ENCODE data around the gene DNAJB9. TPM values are rescaled to one million over a fixed set of nuclear protein-coding genes. Genes with fewer than 3 reads are reported as not detected.

DNAJB9 gene
- total and polyA plus RNA-seq, 2 of the 13 experiments (the other 11 are each of a cell fraction or from before 2014, with no cell fraction given), result 8.6 to 16.4 TPM

DNA sequence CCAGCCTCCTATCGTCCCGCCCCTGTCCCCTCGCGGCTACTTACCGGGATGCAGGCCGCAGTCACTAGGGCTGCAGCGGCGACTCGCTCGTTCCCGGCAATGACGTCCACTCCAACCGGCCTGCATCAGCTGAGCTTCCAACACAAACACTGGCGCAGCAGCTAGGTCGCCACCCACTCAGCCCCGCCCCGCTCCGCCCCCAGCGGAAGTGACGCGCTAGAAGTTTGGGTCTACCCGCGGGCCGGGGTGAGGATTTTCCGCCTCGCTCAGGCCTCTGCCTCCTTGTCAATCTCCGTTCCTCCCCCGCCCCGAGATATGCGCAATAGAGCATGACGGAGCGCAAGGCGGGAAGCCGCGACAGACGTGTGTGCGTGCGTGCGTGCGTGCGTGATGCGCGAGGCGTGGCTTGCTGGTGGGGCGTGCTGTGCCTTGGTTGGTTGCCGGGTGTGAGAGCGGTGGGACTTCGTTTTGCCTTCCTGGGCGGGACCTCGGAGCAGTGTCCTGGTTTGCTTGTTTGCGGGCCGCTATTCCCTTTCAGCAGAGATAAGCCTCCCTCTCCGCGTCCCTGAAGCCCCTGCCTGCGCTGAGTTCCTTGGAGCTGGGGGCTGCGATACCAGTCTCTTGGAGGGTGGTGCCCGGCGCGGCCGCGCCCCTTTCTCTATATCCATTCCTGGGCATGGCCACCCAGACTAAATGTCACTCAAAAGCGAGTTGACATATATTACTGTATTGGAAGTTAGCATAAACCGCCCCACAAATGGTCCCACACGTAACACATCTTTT lies 43.5 kb upstream of the DNAJB9 start, which contains the start of gene PNPLA8 (continued):
- TF ChIP-seq, protein P1, sequence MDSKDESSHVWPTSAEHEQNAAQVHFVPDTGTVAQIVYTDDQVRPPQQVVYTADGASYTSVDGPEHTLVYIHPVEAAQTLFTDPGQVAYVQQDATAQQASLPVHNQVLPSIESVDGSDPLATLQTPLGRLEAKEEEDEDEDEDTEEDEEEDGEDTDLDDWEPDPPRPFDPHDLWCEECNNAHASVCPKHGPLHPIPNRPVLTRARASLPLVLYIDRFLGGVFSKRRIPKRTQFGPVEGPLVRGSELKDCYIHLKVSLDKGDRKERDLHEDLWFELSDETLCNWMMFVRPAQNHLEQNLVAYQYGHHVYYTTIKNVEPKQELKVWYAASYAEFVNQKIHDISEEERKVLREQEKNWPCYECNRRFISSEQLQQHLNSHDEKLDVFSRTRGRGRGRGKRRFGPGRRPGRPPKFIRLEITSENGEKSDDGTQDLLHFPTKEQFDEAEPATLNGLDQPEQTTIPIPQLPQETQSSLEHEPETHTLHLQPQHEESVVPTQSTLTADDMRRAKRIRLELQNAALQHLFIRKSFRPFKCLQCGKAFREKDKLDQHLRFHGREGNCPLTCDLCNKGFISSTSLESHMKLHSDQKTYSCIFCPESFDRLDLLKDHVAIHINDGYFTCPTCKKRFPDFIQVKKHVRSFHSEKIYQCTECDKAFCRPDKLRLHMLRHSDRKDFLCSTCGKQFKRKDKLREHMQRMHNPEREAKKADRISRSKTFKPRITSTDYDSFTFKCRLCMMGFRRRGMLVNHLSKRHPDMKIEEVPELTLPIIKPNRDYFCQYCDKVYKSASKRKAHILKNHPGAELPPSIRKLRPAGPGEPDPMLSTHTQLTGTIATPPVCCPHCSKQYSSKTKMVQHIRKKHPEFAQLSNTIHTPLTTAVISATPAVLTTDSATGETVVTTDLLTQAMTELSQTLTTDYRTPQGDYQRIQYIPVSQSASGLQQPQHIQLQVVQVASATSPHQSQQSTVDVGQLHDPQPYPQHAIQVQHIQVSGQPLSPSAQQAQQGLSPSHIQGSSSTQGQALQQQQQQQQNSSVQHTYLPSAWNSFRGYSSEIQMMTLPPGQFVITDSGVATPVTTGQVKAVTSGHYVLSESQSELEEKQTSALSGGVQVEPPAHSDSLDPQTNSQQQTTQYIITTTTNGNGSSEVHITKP (CRISPR knock-in tag; IDR thresholded peaks at IDR 0.05; ENCODE audit: low read depth), result peak; percentile 55; the same call in 1 of the 2 replicates
- TF ChIP-seq RBM39 (IDR thresholded peaks at IDR 0.05; ENCODE audit: low read depth, low read length, poor library complexity, severe bottlenecking), result no peak
- TF ChIP-seq, protein P2, sequence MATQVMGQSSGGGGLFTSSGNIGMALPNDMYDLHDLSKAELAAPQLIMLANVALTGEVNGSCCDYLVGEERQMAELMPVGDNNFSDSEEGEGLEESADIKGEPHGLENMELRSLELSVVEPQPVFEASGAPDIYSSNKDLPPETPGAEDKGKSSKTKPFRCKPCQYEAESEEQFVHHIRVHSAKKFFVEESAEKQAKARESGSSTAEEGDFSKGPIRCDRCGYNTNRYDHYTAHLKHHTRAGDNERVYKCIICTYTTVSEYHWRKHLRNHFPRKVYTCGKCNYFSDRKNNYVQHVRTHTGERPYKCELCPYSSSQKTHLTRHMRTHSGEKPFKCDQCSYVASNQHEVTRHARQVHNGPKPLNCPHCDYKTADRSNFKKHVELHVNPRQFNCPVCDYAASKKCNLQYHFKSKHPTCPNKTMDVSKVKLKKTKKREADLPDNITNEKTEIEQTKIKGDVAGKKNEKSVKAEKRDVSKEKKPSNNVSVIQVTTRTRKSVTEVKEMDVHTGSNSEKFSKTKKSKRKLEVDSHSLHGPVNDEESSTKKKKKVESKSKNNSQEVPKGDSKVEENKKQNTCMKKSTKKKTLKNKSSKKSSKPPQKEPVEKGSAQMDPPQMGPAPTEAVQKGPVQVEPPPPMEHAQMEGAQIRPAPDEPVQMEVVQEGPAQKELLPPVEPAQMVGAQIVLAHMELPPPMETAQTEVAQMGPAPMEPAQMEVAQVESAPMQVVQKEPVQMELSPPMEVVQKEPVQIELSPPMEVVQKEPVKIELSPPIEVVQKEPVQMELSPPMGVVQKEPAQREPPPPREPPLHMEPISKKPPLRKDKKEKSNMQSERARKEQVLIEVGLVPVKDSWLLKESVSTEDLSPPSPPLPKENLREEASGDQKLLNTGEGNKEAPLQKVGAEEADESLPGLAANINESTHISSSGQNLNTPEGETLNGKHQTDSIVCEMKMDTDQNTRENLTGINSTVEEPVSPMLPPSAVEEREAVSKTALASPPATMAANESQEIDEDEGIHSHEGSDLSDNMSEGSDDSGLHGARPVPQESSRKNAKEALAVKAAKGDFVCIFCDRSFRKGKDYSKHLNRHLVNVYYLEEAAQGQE (IDR thresholded peaks at IDR 0.05; ENCODE audit: borderline replicate concordance in 1 of 2, low read depth in 1 of 2, low read length in 2 of 2), result peak in 1 of 2 experiments; percentile 26; a peak in 1 of 4 replicates
- TF ChIP-seq, protein P3, sequence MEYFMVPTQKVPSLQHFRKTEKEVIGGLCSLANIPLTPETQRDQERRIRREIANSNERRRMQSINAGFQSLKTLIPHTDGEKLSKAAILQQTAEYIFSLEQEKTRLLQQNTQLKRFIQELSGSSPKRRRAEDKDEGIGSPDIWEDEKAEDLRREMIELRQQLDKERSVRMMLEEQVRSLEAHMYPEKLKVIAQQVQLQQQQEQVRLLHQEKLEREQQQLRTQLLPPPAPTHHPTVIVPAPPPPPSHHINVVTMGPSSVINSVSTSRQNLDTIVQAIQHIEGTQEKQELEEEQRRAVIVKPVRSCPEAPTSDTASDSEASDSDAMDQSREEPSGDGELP (IDR thresholded peaks at IDR 0.05; ENCODE audit: borderline replicate concordance, low read depth), result peak; percentile 99
- TF ChIP-seq ZEB1 (IDR thresholded peaks at IDR 0.05; ENCODE audit: insufficient replicate concordance, low read depth), result no peak
- TF ChIP-seq ERF (CRISPR knock-in tag; IDR thresholded peaks at IDR 0.05), result peak; percentile 67
- peak; percentile 85 for TF ChIP-seq ZNF605 (CRISPR knock-in tag; IDR thresholded peaks at IDR 0.05)
- TF ChIP-seq ZNF703 (CRISPR knock-in tag; IDR thresholded peaks at IDR 0.05; ENCODE audit: borderline replicate concordance), result peak; percentile 36; the same call in 1 of the 2 replicates
- TF ChIP-seq ZNF451 (CRISPR knock-in tag; IDR thresholded peaks at IDR 0.05), result peak; percentile 60; the same call in 1 of the 2 replicates
- peak; percentile 77 for TF ChIP-seq NAIF1 (CRISPR knock-in tag; IDR thresholded peaks at IDR 0.05; ENCODE audit: borderline replicate concordance)
- TF ChIP-seq TBX3 (IDR thresholded peaks at IDR 0.05; ENCODE audit: borderline replicate concordance), result peak; percentile 83
- TF ChIP-seq, protein P4, sequence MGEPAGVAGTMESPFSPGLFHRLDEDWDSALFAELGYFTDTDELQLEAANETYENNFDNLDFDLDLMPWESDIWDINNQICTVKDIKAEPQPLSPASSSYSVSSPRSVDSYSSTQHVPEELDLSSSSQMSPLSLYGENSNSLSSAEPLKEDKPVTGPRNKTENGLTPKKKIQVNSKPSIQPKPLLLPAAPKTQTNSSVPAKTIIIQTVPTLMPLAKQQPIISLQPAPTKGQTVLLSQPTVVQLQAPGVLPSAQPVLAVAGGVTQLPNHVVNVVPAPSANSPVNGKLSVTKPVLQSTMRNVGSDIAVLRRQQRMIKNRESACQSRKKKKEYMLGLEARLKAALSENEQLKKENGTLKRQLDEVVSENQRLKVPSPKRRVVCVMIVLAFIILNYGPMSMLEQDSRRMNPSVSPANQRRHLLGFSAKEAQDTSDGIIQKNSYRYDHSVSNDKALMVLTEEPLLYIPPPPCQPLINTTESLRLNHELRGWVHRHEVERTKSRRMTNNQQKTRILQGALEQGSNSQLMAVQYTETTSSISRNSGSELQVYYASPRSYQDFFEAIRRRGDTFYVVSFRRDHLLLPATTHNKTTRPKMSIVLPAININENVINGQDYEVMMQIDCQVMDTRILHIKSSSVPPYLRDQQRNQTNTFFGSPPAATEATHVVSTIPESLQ (CRISPR knock-in tag; conservative IDR thresholded peaks at IDR 0.05), result no peak
- peak; percentile 51; the same call in 1 of the 2 replicates for TF ChIP-seq ZNF558 (CRISPR knock-in tag; IDR thresholded peaks at IDR 0.05; ENCODE audit: borderline replicate concordance)
- TF ChIP-seq KDM5B (CRISPR knock-in tag; IDR thresholded peaks at IDR 0.05; ENCODE audit: borderline replicate concordance), result peak; percentile 71; the same call in 1 of the 2 replicates
- TF ChIP-seq ZBTB38 (CRISPR knock-in tag; IDR thresholded peaks at IDR 0.05), result peak; percentile 52
